Breast epithelium (tissue), 4 donors: Measurements from ENCODE around the gene PCARE. TPM values are rescaled to one million over a fixed set of nuclear protein-coding genes. Genes with fewer than 3 reads are reported as not detected.

Experiments used
- DNase-seq, 2 donors: peaks; one replicate each; pipeline ENCODE4 v3.0.0-alpha.2; 2019; ENCODE audit warnings: low spot score in 2 of 2
- H3K27ac ChIP-seq, 2 donors: fragments of 200-600 bp; sonication (generic) in 1 of 2; one replicate each; pipeline ENCODE4 v1.5.1; 2016 to 2019; ENCODE audit warnings: mild to moderate bottlenecking in 1 of 2
- H3K27me3 ChIP-seq, 2 donors: fragments of 200-600 bp; sonication (generic) in 1 of 2; one replicate each; pipeline versions ENCODE4 v1.5.1 to v1.6.0; 2017 to 2019; ENCODE audit warnings: control low read depth in 1 of 2, mild to moderate bottlenecking in 1 of 2
- H3K36me3 ChIP-seq: fragments of 200-600 bp; one replicate; pipeline ENCODE4 v1.5.1; 2019
- H3K4me1 ChIP-seq, 2 donors: fragments of 200-600 bp; sonication (generic); one replicate each; pipeline ENCODE4 v1.5.1; 2016 to 2019; ENCODE audit warnings: control low read depth in 1 of 2
- H3K4me3 ChIP-seq, 3 donors: fragments of 200-600 bp; sonication (generic); 1 replicate in 2 of 3; 2 replicates in 1 of 3; pipeline ENCODE4 v1.5.1; 2016 to 2019; ENCODE audit warnings: mild to moderate bottlenecking in 3 of 3, moderate library complexity in 2 of 3
- H3K9me3 ChIP-seq, 2 donors: fragments of 200-600 bp; sonication (generic) in 1 of 2; one replicate each; pipeline ENCODE4 v1.5.1; 2016 to 2019; ENCODE audit warnings: control low read depth in 1 of 2
- CTCF ChIP-seq, 3 donors: fragments of 450-650 bp; IDR thresholded peaks; one replicate each; pipeline ENCODE4 v1.5.1; 2016 to 2017; ENCODE audit warnings: antibody characterized with exemption in 3 of 3, mild to moderate bottlenecking in 3 of 3, moderate library complexity in 3 of 3
- POLR2A ChIP-seq: fragments of 450-650 bp; IDR thresholded peaks from one replicate; pipeline ENCODE4 v1.6.1; 2016; ENCODE audit warnings: antibody characterized with exemption, mild to moderate bottlenecking, moderate library complexity
- POLR2AphosphoS5 ChIP-seq, 3 donors: sonication (generic); formaldehyde crosslinking; IDR thresholded peaks; one replicate each; pipeline ENCODE4 v1.6.1; 2017; ENCODE audit warnings: antibody characterized with exemption in 3 of 3
- intact Hi-C: fragments of 100-400 bp; cut with DNase I; formaldehyde crosslinking; loops from one replicate; pipeline ENCODE4 v1.15.1; 2023; ENCODE audit warnings: low total_unique reads
- total RNA-seq, 3 donors: library from RNA; depleted of rRNA; stranded (reverse); fragments of >200 nt; gene quantifications; one replicate each; pipeline ENCODE4 v1.1.0, GENCODE V29; 2016

Gene PCARE
- total RNA-seq, 3 donors from 2014 or later: not detected

DNA sequence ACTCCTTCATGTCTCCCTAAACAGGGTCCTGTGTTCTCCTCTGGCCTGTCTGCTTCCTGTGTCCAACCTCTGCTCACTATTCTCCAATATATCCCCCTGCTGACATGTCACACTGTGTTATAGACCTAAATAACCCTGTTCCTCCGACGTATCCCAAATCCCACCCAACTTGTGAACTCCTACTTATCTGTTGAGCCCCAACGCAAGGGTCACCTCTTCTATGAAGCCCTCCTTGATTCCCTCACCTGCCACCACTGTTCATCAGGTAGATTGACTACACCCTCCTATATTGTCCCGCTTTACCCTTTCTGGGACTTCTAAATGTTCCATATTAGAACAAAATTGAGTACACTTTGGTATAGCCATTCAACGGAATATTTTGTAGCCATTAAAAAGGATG, 42.1 kb downstream of the PCARE start:
- Histone ChIP-seq H3K4me1 (no peaks in the 10 kb centered on the region), H3K9me3 (no peaks in the 10 kb centered on the region), H3K27ac (no peak overlapping the region), H3K4me3 (no peak overlapping the region), H3K27me3 (no peaks in the 10 kb centered on the region), H3K36me3 (no peaks in the 10 kb centered on the region)
- intact Hi-C loops: no loop called here
- DNase-seq: no peak
- no peak for TF ChIP-seq CTCF (IDR thresholded peaks at IDR 0.05)
- TF ChIP-seq POLR2AphosphoS5 (IDR thresholded peaks at IDR 0.05): no peak
- TF ChIP-seq POLR2A: no peak

- no peak overlapping the region for H3K27ac ChIP-seq
- TF ChIP-seq POLR2A: no peak
- TF ChIP-seq CTCF (IDR thresholded peaks at IDR 0.05): no peak
- no peak for TF ChIP-seq POLR2AphosphoS5 (IDR thresholded peaks at IDR 0.05)
- H3K36me3 ChIP-seq: no peaks in the 10 kb centered on the region
- H3K4me1 ChIP-seq: no peaks in the 10 kb centered on the region
- H3K9me3 ChIP-seq: no peaks in the 10 kb centered on the region
- H3K27me3 ChIP-seq: no peaks in the 10 kb centered on the region
- intact Hi-C loops: no loop called here
- no peak overlapping the region for H3K4me3 ChIP-seq
- no peak for DNase-seq
These were observed 43.3 kb downstream of the PCARE start for GRCh38 chr2:29031046-29031445.

DNA sequence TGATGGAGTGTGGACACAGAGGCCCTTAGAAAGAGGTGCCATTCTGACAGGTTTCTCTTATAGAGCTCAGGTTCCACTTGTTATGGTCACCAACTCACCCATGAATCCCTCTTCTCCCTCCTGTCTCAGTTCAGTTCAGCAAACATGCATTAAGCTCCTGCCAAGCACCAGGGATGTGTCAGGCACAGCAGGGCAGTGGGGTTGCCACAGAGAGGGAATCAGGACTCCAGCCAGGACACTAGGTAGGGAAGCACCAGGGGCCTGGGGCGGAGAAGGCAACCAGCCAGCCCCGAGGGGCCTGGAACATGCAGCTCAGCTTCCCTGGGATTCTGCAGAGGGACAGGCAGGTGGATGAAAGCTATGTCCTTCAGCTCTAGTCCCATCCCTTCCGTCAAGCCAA, 48.6 kb downstream of the PCARE start:
- no peaks in the 10 kb centered on the region for H3K4me1 ChIP-seq
- no peaks in the 10 kb centered on the region for H3K9me3 ChIP-seq
- no peaks in the 10 kb centered on the region for H3K36me3 ChIP-seq
- H3K4me3 ChIP-seq: no peak overlapping the region
- TF ChIP-seq POLR2AphosphoS5 (IDR thresholded peaks at IDR 0.05) (no peak), CTCF (IDR thresholded peaks at IDR 0.05) (no peak), POLR2A (no peak)
- no peak for DNase-seq
- H3K27ac ChIP-seq: no peak overlapping the region
- intact Hi-C loops: no loop called here
- no peaks in the 10 kb centered on the region for H3K27me3 ChIP-seq

GRCh38 chr2:29024882-29025430, 49.4 kb downstream of the PCARE start:
- no peaks in the 10 kb centered on the region for H3K36me3 ChIP-seq
- H3K4me3 ChIP-seq: no peak overlapping the region
- TF ChIP-seq CTCF (IDR thresholded peaks at IDR 0.05): no peak
- no peak for TF ChIP-seq POLR2AphosphoS5 (IDR thresholded peaks at IDR 0.05)
- TF ChIP-seq POLR2A: no peak
- no peaks in the 10 kb centered on the region for H3K4me1 ChIP-seq
- H3K27me3 ChIP-seq: no peaks in the 10 kb centered on the region
- intact Hi-C loops: no loop called here
- DNase-seq: no peak
- H3K27ac ChIP-seq: no peak overlapping the region
- no peaks in the 10 kb centered on the region for H3K9me3 ChIP-seq

GRCh38 chr2:29023188-29023587, 51.1 kb downstream of the PCARE start:
- Histone ChIP-seq H3K27me3 (no peaks in the 10 kb centered on the region), H3K27ac (no peak overlapping the region), H3K36me3 (no peaks in the 10 kb centered on the region), H3K4me3 (no peak overlapping the region), H3K4me1 (no peaks in the 10 kb centered on the region), H3K9me3 (no peaks in the 10 kb centered on the region)
- TF ChIP-seq POLR2AphosphoS5 (IDR thresholded peaks at IDR 0.05) (no peak), CTCF (IDR thresholded peaks at IDR 0.05) (no peak), POLR2A (no peak)
- DNase-seq: no peak
- intact Hi-C loops: no loop called here
